MCF 10A (cell line): Measurements from ENCODE around the gene HMG20B. TPM values are rescaled to one million over a fixed set of nuclear protein-coding genes. Genes with fewer than 3 reads are reported as not detected.

Experiments used
- BruUV-seq: library from RNA; stranded (reverse); fragments of 400-500 nt; replicated peaks from 2 replicates; lab custom pipeline; 2021; lab: Mats Ljungman, UMichigan
- CTCF ChIA-PET: fragments of 300-600 bp; sonication (Branson Sonifier 250); formaldehyde crosslinking; extraction: SDS; loops from one replicate; lab custom pipeline; 2021; ENCODE audit warnings: antibody characterized with exemption, inconsistent platforms; lab: Yijun Ruan, JAX
- POLR2A ChIA-PET: fragments of 300-600, 350-650 bp; sonication (Branson Sonifier 250); formaldehyde crosslinking; extraction: SDS; loops from one replicate; lab custom pipeline; 2020; ENCODE audit warnings: antibody characterized with exemption, inconsistent platforms; lab: Yijun Ruan, JAX
- DNase-seq: peaks from one replicate; pipeline ENCODE4 v3.0.0-alpha.2; 2018; ENCODE audit not compliant: unreplicated experiment
- H3K27ac Mint-ChIP-seq: one replicate; pipeline ENCODE4 v1.8.0; 2022; ENCODE audit warnings: mild to moderate bottlenecking, low read depth, mixed read lengths; ENCODE audit not compliant: unreplicated experiment
- H3K27me3 Mint-ChIP-seq: one replicate; pipeline ENCODE4 v1.8.0; 2022; ENCODE audit warnings: mixed read lengths; ENCODE audit not compliant: insufficient read depth, unreplicated experiment
- H3K36me3 Mint-ChIP-seq: one replicate; pipeline ENCODE4 v1.8.0; 2022; ENCODE audit warnings: mild to moderate bottlenecking, moderate library complexity, mixed read lengths; ENCODE audit not compliant: insufficient read depth, unreplicated experiment
- H3K4me1 Mint-ChIP-seq: one replicate; pipeline ENCODE4 v1.8.0; 2022; ENCODE audit warnings: mixed read lengths; ENCODE audit not compliant: insufficient read depth, unreplicated experiment
- H3K4me3 Mint-ChIP-seq: one replicate; pipeline ENCODE4 v1.8.0; 2022; ENCODE audit warnings: mild to moderate bottlenecking, moderate library complexity, mixed read lengths; ENCODE audit not compliant: unreplicated experiment
- H3K9me3 Mint-ChIP-seq: one replicate; pipeline ENCODE4 v1.8.0; 2022; ENCODE audit warnings: mixed read lengths; ENCODE audit not compliant: unreplicated experiment
- CTCF ChIP-seq: fragments of 200-600 bp; IDR thresholded peaks from one replicate; pipeline ENCODE4 v1.8.0; 2022; ENCODE audit warnings: antibody characterized with exemption, mild to moderate bottlenecking; ENCODE audit not compliant: unreplicated experiment
- intact Hi-C: fragments of 100-400 bp; cut with micrococcal nuclease; formaldehyde crosslinking; loops from 2 replicates; pipeline ENCODE4 v1.14.1; 2022
- total RNA-seq: library from RNA; stranded (reverse); gene quantifications from 2 replicates; pipeline ENCODE4 v1.2.3, GENCODE V29; 2022

The HMG20B gene
- total RNA-seq, 1 experiment from 2014 or later, result 64.7 TPM

- ChIA-PET POLR2A (interaction anchor here (0.7 kb wide), 1 partner anchor 13 kb away, joined by 3 read pairs; no protein-coding TSS in a partner anchor), CTCF (interaction anchor here (0.5 to 0.6 kb wide), 2 partner anchors 44 to 70 kb away, joined by 3 read pairs; no protein-coding TSS in a partner anchor)
- H3K27ac Mint-ChIP-seq, result no peak overlapping the region
- peaks cover 9% of the 10 kb centered on the region for H3K4me1 Mint-ChIP-seq
- DNase-seq, result no peak
- no peaks in the 10 kb centered on the region for H3K9me3 Mint-ChIP-seq
- TF ChIP-seq CTCF, result no peak
- BruUV-seq, result no TSS peak
- no peaks in the 10 kb centered on the region for H3K27me3 Mint-ChIP-seq
- intact Hi-C loops, result no loop called here
- peaks cover 26% of the 10 kb centered on the region for H3K36me3 Mint-ChIP-seq
- no peak overlapping the region for H3K4me3 Mint-ChIP-seq
Observed at GRCh38 chr19:3620817-3621547, 48.2 kb downstream of the HMG20B start.

GRCh38 chr19:3621689-3622088 lies 48.9 kb downstream of the HMG20B start:
- Mint-ChIP-seq H3K4me1 (peaks cover 9% of the 10 kb centered on the region), H3K9me3 (no peaks in the 10 kb centered on the region)
- POLR2A ChIA-PET, result interaction anchor here (0.7 kb wide), 1 partner anchor 14 kb away, joined by 3 read pairs; no protein-coding TSS in a partner anchor

DNA sequence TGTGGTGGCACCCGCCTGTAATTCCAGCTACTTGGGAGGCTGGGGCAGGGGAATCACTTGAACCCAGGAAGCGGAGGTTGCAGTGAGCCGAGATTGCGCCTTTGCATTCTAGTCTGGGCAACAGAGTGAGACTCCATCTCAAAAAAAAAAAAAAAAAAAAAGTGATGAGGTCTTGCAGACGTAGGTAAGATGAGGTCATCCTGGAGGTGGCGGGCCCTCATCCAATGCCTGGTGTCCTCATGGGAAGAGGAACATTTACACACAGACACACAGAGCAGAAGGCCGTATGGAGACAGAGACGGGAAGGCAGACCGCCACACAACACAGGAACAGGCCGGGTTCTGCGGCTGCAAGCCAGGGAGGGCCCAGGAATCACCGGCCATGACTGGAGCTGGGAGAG lies 49.5 kb downstream of the HMG20B start:
- intact Hi-C loops, result no loop called here
- ChIA-PET CTCF (no interaction called here), POLR2A (no interaction called here)
- Mint-ChIP-seq H3K4me1 (peaks cover 14% of the 10 kb centered on the region), H3K4me3 (no peak overlapping the region), H3K36me3 (peaks cover 26% of the 10 kb centered on the region), H3K9me3 (no peaks in the 10 kb centered on the region), H3K27me3 (no peaks in the 10 kb centered on the region), H3K27ac (no peak overlapping the region)
- no TSS peak for BruUV-seq
- DNase-seq, result no peak
- TF ChIP-seq CTCF, result no peak

More at GRCh38 chr19:3621689-3622088, 48.9 kb downstream of the HMG20B start:
- intact Hi-C loops, result no loop called here
- Mint-ChIP-seq H3K36me3 (peaks cover 26% of the 10 kb centered on the region), H3K27me3 (no peaks in the 10 kb centered on the region), H3K27ac (no peak overlapping the region), H3K4me3 (no peak overlapping the region)
- BruUV-seq, result no TSS peak
- DNase-seq, result no peak
- TF ChIP-seq CTCF, result no peak
- CTCF ChIA-PET, result no interaction called here

GRCh38 chr19:3623716-3624115 lies 51.0 kb downstream of the HMG20B start:
- no peaks in the 10 kb centered on the region for H3K27me3 Mint-ChIP-seq
- H3K36me3 Mint-ChIP-seq, result peaks cover 26% of the 10 kb centered on the region
- TF ChIP-seq CTCF, result no peak
- intact Hi-C loops, result no loop called here
- H3K4me1 Mint-ChIP-seq, result peaks cover 14% of the 10 kb centered on the region
- DNase-seq, result no peak
- BruUV-seq, result no TSS peak
- no peak overlapping the region for H3K4me3 Mint-ChIP-seq
- POLR2A ChIA-PET, result no interaction called here
- CTCF ChIA-PET, result no interaction called here
- H3K9me3 Mint-ChIP-seq, result no peaks in the 10 kb centered on the region
- no peak overlapping the region for H3K27ac Mint-ChIP-seq
